ENCODE results near the gene TRIP10. TPM values are rescaled to one million over a fixed set of nuclear protein-coding genes. Genes with fewer than 3 reads are reported as not detected.

TRIP10 gene
- total RNA-seq, 1 donor from 2014 or later = 48.2 TPM

- Mint-ChIP-seq H3K27me3 (no peaks in the 10 kb centered on the region), H3K36me3 (ENCODE audit: insufficient read depth) (peaks cover 6% of the 10 kb centered on the region), H3K27ac (peak within 1 kb of the TSS; percentile 98), H3K4me3 (ENCODE audit: low read depth) (peak within 1 kb of the TSS; percentile 91), H3K9me3 (ENCODE audit: low read depth) (no peaks in the 10 kb centered on the region), H3K4me1 (ENCODE audit: low read depth) (peaks cover 31% of the 10 kb centered on the region)
- TF ChIP-seq CTCF (IDR thresholded peaks at IDR 0.05; ENCODE audit: unreplicated experiment) = no peak
- peak; percentile 99 for DNase-seq (ENCODE audit: low spot score, unreplicated experiment)
Observed at GRCh38 chr19:6737284-6737872, 2.1 kb upstream of the TRIP10 start, which contains the start of gene GPR108. Gene GPR108 (minus strand): TSS chr19:6737580. CDS start chr19:6737576, 4 bp downstream.

- Mint-ChIP-seq H3K4me3 (ENCODE audit: low read depth) (peak overlapping the region; percentile 91), H3K27ac (peak overlapping the region; percentile 90), H3K36me3 (ENCODE audit: insufficient read depth) (peaks cover 4% of the 10 kb centered on the region), H3K27me3 (no peaks in the 10 kb centered on the region), H3K9me3 (ENCODE audit: low read depth) (no peaks in the 10 kb centered on the region), H3K4me1 (ENCODE audit: low read depth) (peaks cover 31% of the 10 kb centered on the region)
- peak; percentile 64 for TF ChIP-seq CTCF (IDR thresholded peaks at IDR 0.05; ENCODE audit: unreplicated experiment)
- peak; percentile 46 for DNase-seq (ENCODE audit: low spot score, unreplicated experiment)
Observed at GRCh38 chr19:6737873-6738786, 1.4 kb upstream of the TRIP10 start.

- TF ChIP-seq CTCF (IDR thresholded peaks at IDR 0.05; ENCODE audit: unreplicated experiment) = peak; percentile 8
- H3K9me3 Mint-ChIP-seq (ENCODE audit: low read depth) = no peaks in the 10 kb centered on the region
- no peak for DNase-seq (ENCODE audit: low spot score, unreplicated experiment)
- H3K36me3 Mint-ChIP-seq (ENCODE audit: insufficient read depth) = peaks cover 8% of the 10 kb centered on the region
- peaks cover 31% of the 10 kb centered on the region for H3K4me1 Mint-ChIP-seq (ENCODE audit: low read depth)
- peak overlapping the region; percentile 91 for H3K4me3 Mint-ChIP-seq (ENCODE audit: low read depth)
- peak overlapping the region; percentile 90 for H3K27ac Mint-ChIP-seq
- H3K27me3 Mint-ChIP-seq = no peaks in the 10 kb centered on the region
Observed at GRCh38 chr19:6738787-6739389, 592 bp upstream of the TRIP10 start.

GRCh38 chr19:6739883-6740588 is 556 bp downstream of the TRIP10 start:
- DNase-seq (ENCODE audit: low spot score, unreplicated experiment) = no peak
- H3K4me3 Mint-ChIP-seq (ENCODE audit: low read depth) = peak overlapping the region; percentile 81
- H3K27me3 Mint-ChIP-seq = no peaks in the 10 kb centered on the region
- TF ChIP-seq CTCF (IDR thresholded peaks at IDR 0.05; ENCODE audit: unreplicated experiment) = no peak
- peak overlapping the region; percentile 33 for H3K27ac Mint-ChIP-seq
- peaks cover 29% of the 10 kb centered on the region for H3K4me1 Mint-ChIP-seq (ENCODE audit: low read depth)
- peaks cover 13% of the 10 kb centered on the region for H3K36me3 Mint-ChIP-seq (ENCODE audit: insufficient read depth)
- no peaks in the 10 kb centered on the region for H3K9me3 Mint-ChIP-seq (ENCODE audit: low read depth)
